K562 (cell line): ENCODE results near the gene VSIG10. TPM values are rescaled to one million over a fixed set of nuclear protein-coding genes. Genes with fewer than 3 reads are reported as not detected.

Experiments used
- ATAC-seq: fragments of 200-7000 bp; cut with Tn5 transposase; 3 replicates; pipeline ENCODE4 v1.9.1; 2020; ENCODE audit warnings: moderate library complexity
- BruUV-seq: library from RNA; stranded (reverse); fragments of 400-500 nt; replicated peaks from 2 replicates; lab custom pipeline; 2021; lab: Mats Ljungman, UMichigan
- CTCF ChIA-PET: fragments of 300-600 bp; formaldehyde crosslinking; extraction: SDS; loops from one replicate; lab custom pipeline; 2021; ENCODE audit warnings: low intra/inter-chr PET ratio; lab: Yijun Ruan, JAX
- POLR2A ChIA-PET: fragments of 300-600, 350-650 bp; sonication (Branson Sonifier 250); formaldehyde crosslinking; extraction: SDS; loops from one replicate; lab custom pipeline; 2021; ENCODE audit warnings: antibody characterized with exemption, inconsistent platforms; lab: Yijun Ruan, JAX
- DNase-seq, 4 experiments: peaks; one replicate each; pipeline versions ENCODE4 v3.0.0 to v3.0.0-alpha.2; 2011 to 2018; ENCODE audit warnings: low spot score in 3 of 4, mixed read lengths in 3 of 4; ENCODE audit errors: extremely low read depth in 1 of 4
- FAIRE-seq: peaks from 2 replicates; lab custom pipeline; 2011; peaks lifted over from hg19 to GRCh38; lab: Jason Lieb, UNC
- H2AFZ ChIP-seq: 2 replicates; pipeline ENCODE4 v1.6.0; 2011; ENCODE audit warnings: low read depth, low read length, control low read depth, inconsistent platforms
- H3K27ac ChIP-seq: fragments of 200-600 bp; 3 replicates; pipeline ENCODE4 v1.8.0; 2011; ENCODE audit warnings: low read depth, mild to moderate bottlenecking, control low read depth, inconsistent platforms, low read length, moderate library complexity, mixed read lengths; ENCODE audit errors: extremely low read depth
- H3K27me3 ChIP-seq, 2 experiments: fragments of 300-600 bp in 1 of 2; 2 replicates in 1 of 2; 3 replicates in 1 of 2; pipeline versions ENCODE4 v1.6.0 to v1.8.0; 2011; ENCODE audit warnings: inconsistent platforms in 2 of 2, low read length in 2 of 2, mild to moderate bottlenecking in 1 of 2, mixed read lengths in 1 of 2, moderate library complexity in 1 of 2; ENCODE audit not compliant: control insufficient read depth in 2 of 2, insufficient read depth in 2 of 2
- H3K36me3 ChIP-seq: fragments of 300-600 bp; 3 replicates; pipeline ENCODE4 v1.8.0; 2011; ENCODE audit warnings: mild to moderate bottlenecking, low read length, inconsistent platforms; ENCODE audit not compliant: control insufficient read depth, insufficient read depth
- H3K4me1 ChIP-seq, 2 experiments: fragments of 200-600 bp in 1 of 2; replicated peaks in 1 of 2; 2 replicates in 1 of 2; 3 replicates in 1 of 2; pipeline versions ENCODE4 v1.5.1 to v1.8.0; 2011; ENCODE audit warnings: inconsistent platforms in 2 of 2, low read length in 2 of 2, mild to moderate bottlenecking in 1 of 2, mixed read lengths in 1 of 2, moderate library complexity in 1 of 2; ENCODE audit not compliant: control insufficient read depth in 2 of 2, insufficient read depth in 2 of 2
- H3K4me2 ChIP-seq: 2 replicates; pipeline ENCODE4 v1.6.1; 2011; ENCODE audit warnings: low read length, control low read depth, inconsistent platforms, mixed read lengths; ENCODE audit not compliant: insufficient read depth
- H3K4me3 ChIP-seq: fragments of 200-600 bp; sonication (generic), shearing (Covaris generic); 2 replicates; pipeline ENCODE4 v1.5.1; 2016; ENCODE audit warnings: control low read depth, inconsistent platforms
- H3K79me2 ChIP-seq: fragments of 200-600 bp; 3 replicates; pipeline ENCODE4 v1.8.0; 2011; ENCODE audit warnings: low read length, inconsistent platforms; ENCODE audit not compliant: control insufficient read depth, insufficient read depth
- H3K9ac ChIP-seq, 2 experiments: 2 replicates each; pipeline versions ENCODE4 v1.6.0 to v1.6.1; 2011; ENCODE audit warnings: low read depth in 2 of 2, low read length in 2 of 2, control low read depth in 1 of 2, inconsistent platforms in 1 of 2, mild to moderate bottlenecking in 1 of 2, mixed read lengths in 1 of 2; ENCODE audit not compliant: insufficient read depth in 1 of 2
- H3K9me1 ChIP-seq: one replicate; pipeline ENCODE4 v1.6.0; 2011; ENCODE audit warnings: inconsistent platforms, mild to moderate bottlenecking, low read length, moderate library complexity; ENCODE audit not compliant: control insufficient read depth, insufficient read depth
- H3K9me3 ChIP-seq: replicated peaks from 2 replicates; pipeline ENCODE4 v1.5.1; 2011; ENCODE audit warnings: low read depth, low read length, inconsistent platforms; ENCODE audit not compliant: control insufficient read depth, insufficient read depth
- H4K20me1 ChIP-seq: replicated peaks from 2 replicates; pipeline ENCODE4 v1.6.1; 2011; ENCODE audit warnings: low read length, inconsistent platforms, mixed read lengths; ENCODE audit not compliant: control insufficient read depth, insufficient read depth
- ADNP ChIP-seq: fragments of 200-800 bp; sonication (Bioruptor generic); IDR thresholded peaks from 2 replicates; pipeline ENCODE4 v1.6.1; 2016; ENCODE audit warnings: missing genetic modification characterization, missing compliant biosample characterization
- BDP1 ChIP-seq: IDR thresholded peaks from 3 replicates; pipeline ENCODE4 v1.6.1; 2011; ENCODE audit not compliant: insufficient read length, insufficient read depth
- DDX20 ChIP-seq: fragments of 450-650 bp; IDR thresholded peaks from 2 replicates; pipeline ENCODE4 v1.6.1; 2016; ENCODE audit warnings: missing genetic modification characterization, low read depth, mild to moderate bottlenecking, missing compliant biosample characterization, moderate library complexity
- ETS2 ChIP-seq: IDR thresholded peaks from 2 replicates; pipeline ENCODE4 v1.6.1; 2016; ENCODE audit warnings: borderline replicate concordance, missing genetic modification characterization, mild to moderate bottlenecking, moderate library complexity, missing compliant biosample characterization; ENCODE audit not compliant: poor library complexity, severe bottlenecking
- ETV5 ChIP-seq: sonication (generic); formaldehyde crosslinking; IDR thresholded peaks from 2 replicates; pipeline ENCODE4 v1.4.0; 2020; ENCODE audit warnings: low read depth, mild to moderate bottlenecking, missing genetic modification reagents
- LCOR ChIP-seq: sonication (generic); formaldehyde crosslinking; IDR thresholded peaks from 2 replicates; pipeline ENCODE4 v1.8.0; 2022; ENCODE audit warnings: mild to moderate bottlenecking, missing genetic modification reagents
- OTX1 ChIP-seq: fragments of 450-650 bp; formaldehyde crosslinking; IDR thresholded peaks from 2 replicates; pipeline ENCODE4 v1.4.0; 2022; ENCODE audit warnings: mild to moderate bottlenecking
- PHF8 ChIP-seq: fragments of 200-600 bp; sonication (generic); IDR thresholded peaks from 2 replicates; pipeline ENCODE4 v1.6.1; 2012; ENCODE audit warnings: mixed run types, mild to moderate bottlenecking, inconsistent platforms, low read length, moderate library complexity, borderline replicate concordance
- SIN3A ChIP-seq, 2 experiments: fragments of 150-350 bp in 1 of 2; IDR thresholded peaks; 2 replicates each; pipeline ENCODE4 v1.6.1; 2011 to 2016; ENCODE audit warnings: borderline replicate concordance in 2 of 2, low read depth in 2 of 2, low read length in 2 of 2, mild to moderate bottlenecking in 2 of 2, moderate library complexity in 2 of 2; ENCODE audit not compliant: control insufficient read depth in 1 of 2
- SMARCA4 ChIP-seq: fragments of 450-650 bp; IDR thresholded peaks from 2 replicates; pipeline ENCODE4 v1.6.1; 2016
- SRSF1 ChIP-seq: fragments of 200-400 bp; formaldehyde crosslinking; IDR thresholded peaks from 2 replicates; pipeline ENCODE4 v1.6.1; 2017; ENCODE audit warnings: mild to moderate bottlenecking, low read depth, low read length, moderate library complexity
- TFAM ChIP-seq: fragments of 250-450 bp; sonication (Bioruptor Pico); conservative IDR thresholded peaks from 2 replicates; pipeline ENCODE4 v1.5.0; 2021; ENCODE audit warnings: mild to moderate bottlenecking, moderate library complexity
- U2AF2 ChIP-seq: fragments of 200-400 bp; formaldehyde crosslinking; optimal IDR thresholded peaks from 2 replicates; pipeline ENCODE3; 2017; ENCODE audit warnings: low read depth, mild to moderate bottlenecking, low read length
- ZNF174 ChIP-seq: fragments of 250-450 bp; sonication (Bioruptor Pico); IDR thresholded peaks from 2 replicates; pipeline ENCODE4 v1.4.0; 2020; ENCODE audit warnings: mild to moderate bottlenecking
- ZNF512 ChIP-seq: IDR thresholded peaks from 2 replicates; pipeline ENCODE4 v1.6.1; 2016; ENCODE audit warnings: missing genetic modification characterization, missing compliant biosample characterization
- ZNF785 ChIP-seq: fragments of 250-450 bp; sonication (Bioruptor Pico); IDR thresholded peaks from 2 replicates; pipeline ENCODE4 v1.4.0; 2020; ENCODE audit warnings: mild to moderate bottlenecking
- ZSCAN29 ChIP-seq: fragments of 450-650 bp; IDR thresholded peaks from 2 replicates; pipeline ENCODE4 v1.6.1; 2017
- WGBS: fragments of 100-300 bp; shearing (Covaris generic); methylation state at CpG from one replicate; pipeline ENCODE4 v1.1.6; 2016; ENCODE audit warnings: low coverage, mixed read lengths; ENCODE audit not compliant: insufficient coverage; ENCODE audit errors: missing lambda C conversion rate; 5-methylcytosine and 5-hydroxymethylcytosine counted together
- in situ Hi-C: fragments of 300-500 bp; cut with MboI; formaldehyde crosslinking; loops from 4 replicates; pipeline ENCODE4 v1.15.0; 2018; ENCODE audit warnings: inconsistent platforms, mixed read lengths
- intact Hi-C: fragments of 100-400 bp; cut with micrococcal nuclease; formaldehyde crosslinking; loops from 2 replicates; pipeline ENCODE4 v1.14.2; 2022
- polyA plus RNA-seq, 8 experiments: library from polyadenylated mRNA; depleted of rRNA in 4 of 8; stranded (reverse) in 5 of 8; unstranded in 3 of 8; fragments of >200 nt; fragmentation: Nextera tagmentation in 2 of 8; fragmentation: Illumina TruSeq in 1 of 8; extraction: Ambion mirVana in 2 of 8; extraction: Trizol in 1 of 8; gene quantifications; 2 replicates each; pipeline versions ENCODE4 v1.2.1 to v1.2.3, GENCODE V29; 2011 to 2014; ENCODE audit warnings: inconsistent platforms in 1 of 8, missing spikeins in 1 of 8
- total RNA-seq, 7 experiments: library from RNA; depleted of rRNA in 6 of 7; stranded (reverse); fragments of >200 nt in 6 of 7; fragmentation: Illumina TruSeq in 2 of 7; extraction: Trizol in 2 of 7; gene quantifications; 2 replicates each; pipeline versions ENCODE4 v1.2.1 to v1.2.3, GENCODE V29; 2011 to 2021; ENCODE audit warnings: low replicate concordance in 1 of 7
- TF ChIP-seq, protein P1 (sequence below): fragments of 250-450 bp; sonication (Bioruptor Pico); IDR thresholded peaks from 2 replicates; pipeline ENCODE4 v1.8.0; 2021; ENCODE audit warnings: mild to moderate bottlenecking, moderate library complexity
- TF ChIP-seq, protein P2 (sequence below): fragments of 250-450 bp; sonication (Bioruptor Pico); IDR thresholded peaks from 2 replicates; pipeline ENCODE4 v1.5.0; 2020; ENCODE audit warnings: mild to moderate bottlenecking

VSIG10 gene
- total and polyA plus RNA-seq, 9 of the 15 experiments (the other 6 are each of a cell fraction or from before 2014, with no cell fraction given) = 4.1 to 8.8 (median 4.7) TPM

DNA sequence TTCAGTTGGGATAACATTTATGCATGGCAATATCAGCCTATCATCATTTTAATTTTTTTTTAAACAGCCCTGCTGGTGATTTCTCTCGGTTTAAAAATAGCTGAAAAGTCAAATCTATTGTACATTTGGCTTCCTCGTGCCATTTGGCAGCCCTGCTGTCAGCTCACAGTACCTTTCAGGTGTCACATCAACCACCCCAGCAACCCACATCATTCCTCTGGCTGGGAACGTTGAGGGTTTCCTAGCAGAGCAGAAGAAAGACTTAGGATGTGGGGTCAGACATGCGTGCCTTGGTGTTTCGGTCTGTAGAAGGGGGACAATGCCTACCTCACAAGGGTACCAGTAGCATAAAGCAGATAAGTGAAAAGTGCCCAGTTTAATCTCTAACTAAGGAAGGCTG lies 47.9 kb upstream of the VSIG10 start:
- intact Hi-C loops (no loop called here), in situ Hi-C loops (no loop called here)
- ATAC-seq = no peak

DNA sequence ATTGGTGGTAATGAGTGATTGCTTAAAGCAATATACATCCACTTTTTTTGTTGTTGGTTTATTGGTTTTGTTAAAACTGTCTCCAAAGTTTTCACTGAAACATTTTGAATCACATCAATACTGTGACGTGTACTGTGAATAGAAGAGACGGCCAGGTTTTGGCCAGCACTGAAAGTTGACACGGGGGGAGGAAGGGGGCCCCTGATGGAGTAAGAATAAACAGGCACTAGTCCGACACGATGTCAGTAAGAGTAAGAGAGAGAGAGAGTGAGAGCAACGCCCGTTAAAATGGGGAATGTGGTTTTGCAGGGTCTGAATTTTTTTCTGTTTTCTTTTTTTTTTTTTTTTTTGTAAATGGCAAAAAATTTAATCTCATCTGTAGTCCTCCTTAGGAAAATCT lies 46.8 kb upstream of the VSIG10 start:
- H3K9me3 ChIP-seq = no peaks in the 10 kb centered on the region
- H3K4me1 ChIP-seq = 0 out of 5 replicates have a peak, but pooled peaks cover 0 to 3% of the 10 kb centered on the region in 2 experiments
- H3K9ac ChIP-seq = no peak overlapping the region
- H2AFZ ChIP-seq = no peak overlapping the region
- no peak overlapping the region for H3K4me3 ChIP-seq
- no peaks in the 10 kb centered on the region for H4K20me1 ChIP-seq
- TF ChIP-seq, protein P1, sequence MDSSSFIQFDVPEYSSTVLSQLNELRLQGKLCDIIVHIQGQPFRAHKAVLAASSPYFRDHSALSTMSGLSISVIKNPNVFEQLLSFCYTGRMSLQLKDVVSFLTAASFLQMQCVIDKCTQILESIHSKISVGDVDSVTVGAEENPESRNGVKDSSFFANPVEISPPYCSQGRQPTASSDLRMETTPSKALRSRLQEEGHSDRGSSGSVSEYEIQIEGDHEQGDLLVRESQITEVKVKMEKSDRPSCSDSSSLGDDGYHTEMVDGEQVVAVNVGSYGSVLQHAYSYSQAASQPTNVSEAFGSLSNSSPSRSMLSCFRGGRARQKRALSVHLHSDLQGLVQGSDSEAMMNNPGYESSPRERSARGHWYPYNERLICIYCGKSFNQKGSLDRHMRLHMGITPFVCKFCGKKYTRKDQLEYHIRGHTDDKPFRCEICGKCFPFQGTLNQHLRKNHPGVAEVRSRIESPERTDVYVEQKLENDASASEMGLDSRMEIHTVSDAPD (CRISPR knock-in tag) = no peak
- TF ChIP-seq, protein P2, sequence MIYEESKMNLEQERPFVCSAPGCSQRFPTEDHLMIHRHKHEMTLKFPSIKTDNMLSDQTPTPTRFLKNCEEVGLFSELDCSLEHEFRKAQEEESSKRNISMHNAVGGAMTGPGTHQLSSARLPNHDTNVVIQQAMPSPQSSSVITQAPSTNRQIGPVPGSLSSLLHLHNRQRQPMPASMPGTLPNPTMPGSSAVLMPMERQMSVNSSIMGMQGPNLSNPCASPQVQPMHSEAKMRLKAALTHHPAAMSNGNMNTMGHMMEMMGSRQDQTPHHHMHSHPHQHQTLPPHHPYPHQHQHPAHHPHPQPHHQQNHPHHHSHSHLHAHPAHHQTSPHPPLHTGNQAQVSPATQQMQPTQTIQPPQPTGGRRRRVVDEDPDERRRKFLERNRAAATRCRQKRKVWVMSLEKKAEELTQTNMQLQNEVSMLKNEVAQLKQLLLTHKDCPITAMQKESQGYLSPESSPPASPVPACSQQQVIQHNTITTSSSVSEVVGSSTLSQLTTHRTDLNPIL (CRISPR knock-in tag) = no peak
- TF ChIP-seq ZNF512 (no peak), ETV5 (CRISPR knock-in tag) (no peak)
- H3K4me2 ChIP-seq = no peak overlapping the region
- intact Hi-C loops = no loop called here
- no peak for FAIRE-seq
- in situ Hi-C loops = no loop called here
- 82% methylated on average over 7 of the region's 7 CpGs for WGBS
- H3K36me3 ChIP-seq = peaks cover 49% of the 10 kb centered on the region
- no peaks in the 10 kb centered on the region for H3K27me3 ChIP-seq
- ChIA-PET POLR2A (interaction anchor here (0.5 to 1.4 kb wide), 3 partner anchors 11 to 1519 kb away, joined by 3 read pairs; partner anchors contain the start of gene SUDS3), CTCF (no interaction called here)
- no peaks in the 10 kb centered on the region for H3K79me2 ChIP-seq
- no peak overlapping the region for H3K27ac ChIP-seq
- ATAC-seq = no peak
- no peak for DNase-seq
- H3K9me1 ChIP-seq = no peaks in the 10 kb centered on the region
- BruUV-seq = no TSS peak

More for the DNA sequence above, 47.9 kb upstream of the VSIG10 start:
- H3K9ac ChIP-seq = no peak overlapping the region
- H2AFZ ChIP-seq = no peak overlapping the region
- no peaks in the 10 kb centered on the region for H3K27me3 ChIP-seq
- H3K79me2 ChIP-seq = no peaks in the 10 kb centered on the region
- H3K9me1 ChIP-seq = no peaks in the 10 kb centered on the region
- no peak for TF ChIP-seq SIN3A (IDR thresholded peaks at IDR 0.05; ENCODE audit: borderline replicate concordance in 2 of 2, control insufficient read depth in 1 of 2, low read depth in 2 of 2, low read length in 2 of 2)
- no peak for TF ChIP-seq LCOR (CRISPR knock-in tag)
- no peak for TF ChIP-seq TFAM
- TF ChIP-seq U2AF2 = no peak
- no peak for TF ChIP-seq ADNP (tag)
- TF ChIP-seq SRSF1 = no peak
- no peak for TF ChIP-seq ETS2
- TF ChIP-seq BDP1 = no peak
- no peak for TF ChIP-seq DDX20 (tag)
- TF ChIP-seq ZNF785 = no peak
- TF ChIP-seq ZNF174 (CRISPR knock-in tag) = no peak
- no peak for TF ChIP-seq PHF8
- no peak for TF ChIP-seq ZSCAN29
- no peak for TF ChIP-seq SMARCA4
- TF ChIP-seq OTX1 (CRISPR knock-in tag) = no peak
- TF ChIP-seq, all 486 proteins: peak for 0
- H3K9me3 ChIP-seq = no peaks in the 10 kb centered on the region
- H4K20me1 ChIP-seq = no peaks in the 10 kb centered on the region
- H3K4me3 ChIP-seq = no peak overlapping the region
- 0 out of 5 replicates have a peak, but pooled peaks cover 0 to 3% of the 10 kb centered on the region in 2 experiments for H3K4me1 ChIP-seq
- peaks cover 44% of the 10 kb centered on the region for H3K36me3 ChIP-seq
- CTCF ChIA-PET = no interaction called here
- WGBS = 73% methylated on average over 5 of the region's 5 CpGs
- FAIRE-seq = no peak
- no peak for DNase-seq
- H3K27ac ChIP-seq = no peak overlapping the region
- no peak overlapping the region for H3K4me2 ChIP-seq
- POLR2A ChIA-PET = interaction anchor here (0.7 to 1.2 kb wide), 3 partner anchors 9 to 224 kb away, joined by 3 to 5 read pairs (median 4); partner anchors contain the start of genes PEBP1 and SUDS3
- BruUV-seq = no TSS peak
